ENCODE data around the gene RBM20.
"Not testable (repeated sequence)": the region's sequence is repeated elsewhere in the genome, so short reads cannot be mapped to it uniquely, and the experiment has no call there.

Gene RBM20

DNA sequence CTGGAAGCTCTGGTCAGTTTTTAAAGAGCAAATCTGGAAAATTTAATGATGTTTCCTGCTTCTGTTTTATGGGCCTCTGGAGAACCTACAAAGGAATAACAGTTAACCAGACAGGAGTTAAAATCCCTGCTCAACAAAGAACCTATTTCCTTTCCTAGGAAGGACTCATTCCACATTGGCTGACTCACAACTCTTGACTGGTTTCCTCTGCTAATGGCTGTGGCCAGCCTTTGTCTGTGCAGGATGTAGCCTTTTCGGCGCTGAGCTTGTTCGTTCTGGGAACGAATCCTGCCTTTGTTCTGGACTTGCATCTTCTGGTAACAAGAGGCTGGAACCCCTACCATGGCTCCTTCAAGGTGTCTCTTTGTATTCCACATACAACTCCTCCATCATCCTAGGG is 114.8 kb downstream of the RBM20 start:
- DNase-seq: no peak

DNA sequence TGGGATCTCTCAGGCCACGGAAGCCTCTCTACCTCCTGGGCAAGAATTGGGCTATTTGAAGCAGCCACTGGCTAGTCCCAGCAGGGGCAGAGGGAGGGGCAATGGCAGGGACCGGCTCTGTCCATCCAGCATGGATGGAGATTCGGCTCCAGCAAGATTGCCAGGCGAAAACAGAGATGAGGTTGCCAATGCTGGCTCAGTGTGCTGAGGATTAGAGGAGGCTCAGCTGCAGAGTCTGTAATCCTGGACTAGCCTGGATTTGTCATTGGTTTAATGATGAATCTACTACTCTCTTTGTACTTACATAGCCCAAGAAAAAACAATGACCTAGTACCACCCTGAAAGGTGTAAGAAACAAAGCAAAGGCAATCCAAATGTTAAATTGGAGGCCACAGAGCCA is 115.4 kb downstream of the RBM20 start:
- no peak for DNase-seq

DNA sequence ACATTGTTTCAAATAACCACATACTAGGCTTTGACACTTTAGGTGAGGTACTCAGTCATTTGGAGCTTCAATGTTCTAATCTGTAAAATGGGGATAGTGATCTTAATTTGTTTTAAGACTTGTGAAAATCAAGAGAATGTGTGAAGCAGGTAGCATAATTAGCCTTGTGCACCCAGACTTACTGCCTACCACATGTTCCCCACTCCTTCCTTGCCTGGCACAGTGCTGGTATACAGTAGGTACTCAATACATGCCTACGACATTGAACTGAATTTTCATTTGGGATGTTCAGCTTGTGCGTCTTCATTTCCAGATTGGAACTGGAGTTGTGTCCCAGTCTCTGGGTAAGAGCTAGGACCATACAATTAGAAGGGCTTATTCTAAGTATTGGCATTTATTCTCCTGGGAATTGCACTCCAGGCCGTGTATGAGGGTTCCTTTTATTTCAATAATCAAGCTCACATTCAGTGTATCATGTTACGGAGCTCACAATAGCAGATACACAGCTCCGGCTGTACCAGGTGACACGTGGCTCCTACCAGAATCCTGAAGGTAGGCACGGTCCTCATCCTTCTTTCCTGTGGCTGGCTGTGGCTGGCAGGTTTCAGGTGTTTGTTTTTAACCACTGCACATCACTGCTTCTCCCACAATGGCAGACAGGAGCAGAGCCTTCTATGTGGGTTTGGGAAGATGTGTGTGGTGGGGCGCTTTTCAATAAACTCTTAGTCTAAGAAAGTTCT is 118.1 kb downstream of the RBM20 start:
- DNase-seq: no peak

DNA sequence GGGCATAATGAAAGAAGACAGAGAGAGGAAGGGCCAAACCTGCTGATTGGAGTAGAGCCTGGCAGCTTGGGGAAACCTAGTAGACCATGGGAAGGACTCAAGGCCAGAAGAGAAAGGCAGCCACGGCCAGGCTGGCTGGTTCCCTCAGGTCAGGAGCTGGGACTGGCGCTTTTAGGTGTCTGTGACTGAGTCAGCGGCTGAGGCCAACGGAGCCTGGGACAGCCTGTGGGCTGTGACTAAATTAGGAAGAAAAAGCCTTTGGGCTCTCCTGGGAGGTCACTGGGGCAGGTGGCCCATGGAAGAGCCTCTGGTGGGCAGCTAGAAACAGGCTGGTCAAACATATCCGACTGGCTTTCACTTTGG is 118.7 kb downstream of the RBM20 start:
- no peak for DNase-seq

DNA sequence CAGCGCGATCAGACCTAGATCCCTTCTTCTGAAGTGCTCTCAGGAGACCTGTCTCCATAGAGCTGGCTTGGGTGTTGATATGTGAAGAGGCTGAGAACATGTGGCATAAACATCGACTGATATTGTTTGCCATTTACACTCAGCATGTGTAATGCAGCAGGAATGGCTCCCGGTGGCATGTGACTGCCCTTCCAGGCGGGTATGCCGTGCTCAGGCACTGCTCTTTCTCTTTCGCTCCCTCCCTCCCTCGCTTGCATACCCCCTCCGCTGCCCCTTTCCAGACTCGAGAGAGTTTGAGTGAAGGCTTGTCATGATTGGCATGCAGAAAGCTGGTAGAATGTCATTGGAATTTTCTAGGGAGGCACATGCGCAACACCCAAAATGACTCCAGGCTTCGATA is 120.2 kb downstream of the RBM20 start:
- DNase-seq: no peak

DNA sequence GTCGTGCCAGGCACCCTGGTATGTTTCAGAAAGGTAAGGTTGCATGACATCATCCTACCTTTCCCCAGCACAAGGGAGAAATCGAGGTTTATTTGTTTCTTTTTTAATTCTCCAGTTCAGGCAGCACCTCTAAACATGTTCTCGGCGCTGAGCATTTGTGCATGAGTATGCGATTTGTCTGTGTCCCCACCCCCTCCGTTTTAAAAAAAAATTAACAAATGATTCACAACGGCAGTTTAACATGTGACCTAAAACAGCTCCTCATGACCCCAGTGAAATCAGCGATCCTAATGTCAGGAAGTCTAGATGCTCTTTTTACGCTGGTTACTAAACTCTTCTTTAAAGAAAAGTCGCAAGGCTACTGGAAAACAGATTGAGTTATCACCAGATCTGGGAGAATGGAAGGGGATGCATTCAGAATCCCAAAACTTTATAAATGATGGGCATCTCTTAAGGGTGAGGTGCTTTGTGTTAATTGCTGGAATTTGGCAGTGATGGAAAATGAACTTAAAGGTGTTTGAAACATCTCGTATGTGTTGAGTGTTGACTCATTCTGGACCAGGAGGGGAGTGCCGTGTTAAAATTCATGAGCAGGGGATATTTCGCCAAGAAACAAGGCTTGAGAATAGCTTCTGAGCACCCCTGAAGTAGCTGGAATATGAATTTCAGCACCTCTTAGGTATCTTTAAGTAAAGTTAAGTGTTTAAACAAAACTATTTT is 120.8 kb downstream of the RBM20 start:
- DNase-seq: no peak

DNA sequence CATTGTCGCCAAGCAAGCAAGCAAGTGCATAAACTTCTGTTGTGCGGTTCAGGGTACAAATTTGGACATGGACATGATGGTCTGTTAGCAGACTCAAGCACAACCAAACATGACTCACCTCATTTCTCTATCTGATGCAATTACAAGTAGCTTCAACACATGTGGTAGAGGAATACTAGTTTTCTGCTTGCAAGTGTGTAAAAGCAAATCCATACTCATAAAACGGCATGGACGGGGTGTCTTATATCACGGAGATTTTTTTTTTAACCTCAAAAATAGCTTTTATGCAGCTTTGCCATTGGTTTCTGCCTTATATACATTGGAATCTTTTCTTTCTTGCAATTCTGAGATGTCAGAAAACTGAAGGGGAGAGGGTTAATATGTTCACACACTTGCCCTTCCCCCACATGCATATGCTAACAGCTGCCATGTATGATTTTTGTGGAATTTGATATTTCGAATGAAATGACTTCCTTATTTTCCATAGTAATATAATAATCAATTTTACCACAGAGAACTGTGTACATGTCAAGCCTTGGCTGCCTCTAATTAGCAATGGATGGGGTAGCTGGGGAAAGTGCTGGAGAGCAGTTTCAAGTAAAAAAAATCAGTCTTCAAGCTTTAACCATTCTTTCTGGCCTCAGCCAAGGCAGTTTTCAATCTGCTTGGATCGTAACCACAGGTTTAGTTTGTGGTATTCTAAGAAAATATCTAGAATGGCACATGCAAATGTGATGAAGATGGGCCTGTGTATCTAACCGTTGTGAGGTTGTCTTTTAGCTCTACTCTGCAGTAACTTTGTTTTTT is 121.6 kb downstream of the RBM20 start:
- DNase-seq: no peak

DNA sequence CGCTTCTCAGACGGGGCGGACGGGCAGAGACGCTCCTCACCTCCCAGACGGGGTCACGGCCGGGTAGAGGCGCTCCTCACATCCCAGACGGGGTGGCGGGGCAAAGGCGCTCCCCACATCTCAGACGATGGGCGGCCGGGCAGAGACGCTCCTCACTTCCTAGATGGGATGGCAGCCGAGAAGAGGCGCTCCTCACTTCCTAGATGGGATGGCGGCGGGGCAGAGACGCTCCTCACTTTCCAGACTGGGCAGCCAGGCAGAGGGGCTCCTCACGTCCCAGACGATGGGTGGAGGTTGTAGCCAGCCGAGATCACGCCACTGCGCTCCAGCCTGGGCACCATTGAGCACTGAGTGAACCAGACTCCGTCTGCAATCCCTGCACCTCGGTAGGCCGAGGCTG is 123.5 kb downstream of the RBM20 start:
- DNase-seq: not testable (repeated sequence)

DNA sequence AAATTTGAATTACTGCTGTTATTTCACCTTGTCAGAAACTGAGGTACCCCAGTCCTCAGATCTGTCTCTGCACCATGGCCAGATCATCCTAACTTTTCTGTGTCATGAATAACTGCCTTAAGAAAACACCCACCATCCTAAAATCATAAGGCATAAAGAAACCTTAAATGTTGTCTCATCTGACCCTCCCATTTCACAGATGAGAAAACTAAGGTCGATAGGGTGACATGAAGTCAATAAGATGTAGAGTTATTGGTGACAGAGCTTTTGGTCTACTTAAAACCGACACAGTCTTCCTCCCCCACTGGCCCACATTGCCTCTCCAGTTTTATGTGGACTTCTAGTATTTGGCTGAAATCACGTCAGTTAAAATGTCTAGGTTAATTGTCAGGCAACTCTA is 126.1 kb downstream of the RBM20 start:
- DNase-seq: no peak

DNA sequence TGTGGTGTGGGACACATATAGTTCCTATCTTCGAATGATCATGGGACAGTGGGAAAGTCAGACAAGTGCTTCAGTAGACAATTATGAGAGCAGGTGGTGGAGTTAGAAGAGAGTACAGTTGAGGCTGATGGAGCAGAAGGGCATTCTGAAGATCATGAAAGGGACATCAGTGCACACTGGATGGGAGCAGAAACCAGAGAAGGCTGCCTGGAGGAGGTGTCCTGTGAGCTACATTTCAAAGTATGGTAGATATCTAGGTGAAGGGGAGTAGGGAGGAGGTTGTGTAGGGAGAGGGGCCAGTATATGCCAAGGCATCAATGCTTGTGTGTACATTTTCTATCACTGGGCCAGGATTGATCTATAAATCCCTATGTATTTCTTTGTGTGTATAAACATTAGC is 127.3 kb downstream of the RBM20 start:
- no peak for DNase-seq

DNA sequence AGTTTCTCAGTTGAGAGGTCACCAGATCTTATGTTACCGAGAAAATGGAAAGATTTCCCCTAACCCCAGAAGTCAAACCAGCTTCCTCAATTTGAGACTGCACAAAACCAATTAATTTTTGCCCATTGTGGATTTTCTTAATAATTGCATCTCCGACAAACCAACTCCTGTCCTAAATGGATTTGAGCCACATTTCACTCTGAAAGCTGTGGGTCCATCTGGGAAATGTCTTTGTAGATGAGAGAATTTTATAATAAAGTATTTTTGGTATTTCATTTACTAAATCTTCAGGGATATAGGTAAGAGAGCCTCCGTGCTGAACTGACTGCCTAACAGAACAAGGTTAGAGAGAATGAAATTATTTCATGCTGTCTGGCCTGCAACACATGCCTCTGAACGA is 127.9 kb downstream of the RBM20 start:
- no peak for DNase-seq

DNA sequence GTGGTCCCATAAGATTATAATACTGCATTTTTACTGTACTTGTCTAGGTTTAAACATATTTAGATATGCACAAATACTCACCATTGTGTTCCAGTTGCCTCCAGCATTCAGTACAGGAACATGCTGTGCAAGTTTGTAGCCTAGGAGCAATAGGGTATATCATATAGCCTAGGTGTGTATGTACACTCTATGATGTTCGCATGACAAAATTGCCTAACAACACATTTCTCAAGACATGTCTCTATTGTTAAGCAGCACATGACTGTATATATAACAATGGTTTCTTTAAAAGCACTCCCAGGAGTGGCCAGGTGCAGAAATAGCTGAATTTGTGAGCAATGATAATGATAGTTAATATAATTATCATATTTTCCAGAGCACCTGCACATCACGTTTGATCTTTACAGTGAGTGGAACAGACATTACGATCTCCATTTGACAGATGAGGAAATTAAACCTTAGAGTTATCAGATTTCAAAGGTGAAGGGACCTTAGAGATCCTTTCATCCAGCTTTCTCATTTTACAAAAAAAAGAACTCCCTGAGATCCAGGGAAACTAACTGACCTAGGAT is 128.4 kb downstream of the RBM20 start:
- DNase-seq: no peak

DNA sequence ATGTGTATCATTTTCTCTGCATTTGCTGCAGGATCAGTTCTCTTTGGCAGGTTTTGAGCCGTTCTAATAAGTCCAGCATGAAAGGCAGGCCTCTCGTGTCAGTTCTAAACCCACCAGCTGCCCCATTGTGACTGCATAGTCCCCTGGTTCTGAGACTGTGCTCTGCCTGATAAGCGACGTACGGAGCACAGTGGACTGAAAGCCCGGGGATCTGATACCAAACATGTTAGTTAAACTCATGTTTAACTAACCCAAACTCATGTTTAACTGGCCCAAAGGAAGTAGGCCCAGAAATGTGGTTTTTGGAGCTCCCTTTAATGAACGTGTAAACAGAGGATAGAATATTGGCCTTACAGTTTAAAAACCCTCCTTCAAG is 129.5 kb downstream of the RBM20 start:
- no peak for DNase-seq

DNA sequence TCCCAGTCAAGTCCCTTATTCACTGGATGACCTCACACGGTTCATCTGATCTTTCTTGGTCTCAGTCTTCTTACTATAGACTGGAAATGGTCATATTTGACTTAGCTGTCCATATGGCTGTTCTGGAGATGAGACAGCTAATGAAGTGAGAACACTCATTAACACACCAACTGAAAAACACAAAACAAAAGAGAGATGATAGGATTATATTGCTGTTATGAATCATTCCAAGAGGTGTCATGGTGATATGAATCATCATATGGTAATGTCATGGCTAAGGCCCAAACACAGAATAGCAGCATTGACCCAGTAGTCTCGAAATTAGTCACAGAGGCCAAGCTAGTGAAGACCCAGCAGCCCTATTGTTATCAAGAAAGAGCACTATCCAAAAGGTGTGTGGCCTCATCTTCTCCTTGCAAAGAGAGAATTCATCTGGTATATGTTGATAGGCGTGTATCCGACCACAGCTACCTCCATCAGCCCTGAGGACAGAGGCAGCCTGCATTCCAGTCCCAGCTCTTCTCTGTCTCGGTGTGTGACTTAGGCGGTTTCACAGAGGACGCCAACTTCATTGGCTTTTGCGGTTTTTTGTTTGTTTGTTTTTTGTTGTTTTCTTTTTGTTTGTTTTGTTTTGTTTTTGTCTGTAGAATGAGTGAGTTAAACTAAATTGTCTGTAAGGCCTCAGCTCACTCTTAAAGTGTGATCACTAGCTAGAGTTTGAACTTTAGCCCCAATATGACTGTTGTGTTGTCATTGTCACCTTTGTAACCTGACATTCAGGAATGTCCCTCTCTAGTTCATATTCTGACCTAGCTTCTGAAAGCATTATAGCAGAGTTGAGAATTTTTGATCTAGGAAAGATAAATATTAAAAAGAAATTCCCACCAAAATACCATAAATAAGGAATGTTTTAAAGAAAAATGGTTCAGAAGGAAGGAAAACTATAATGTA is 130.2 kb downstream of the RBM20 start:
- no peak for DNase-seq

DNA sequence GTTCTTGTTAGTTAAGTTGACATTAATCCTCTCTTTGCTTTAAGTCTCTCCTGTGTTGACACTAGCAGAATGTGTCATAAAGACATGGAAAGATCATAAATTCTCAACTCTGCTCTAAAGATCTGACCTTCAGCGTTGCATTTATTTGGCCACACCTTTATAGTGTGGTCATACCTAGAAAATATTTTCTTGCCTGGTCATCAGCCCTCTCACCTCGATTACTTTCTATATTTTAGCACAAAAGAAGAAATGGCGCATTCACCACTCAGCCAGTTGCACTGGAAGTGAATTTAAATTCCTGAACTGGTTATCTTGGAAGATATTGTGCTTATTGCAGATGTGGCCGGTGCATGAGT is 130.9 kb downstream of the RBM20 start:
- DNase-seq: no peak

DNA sequence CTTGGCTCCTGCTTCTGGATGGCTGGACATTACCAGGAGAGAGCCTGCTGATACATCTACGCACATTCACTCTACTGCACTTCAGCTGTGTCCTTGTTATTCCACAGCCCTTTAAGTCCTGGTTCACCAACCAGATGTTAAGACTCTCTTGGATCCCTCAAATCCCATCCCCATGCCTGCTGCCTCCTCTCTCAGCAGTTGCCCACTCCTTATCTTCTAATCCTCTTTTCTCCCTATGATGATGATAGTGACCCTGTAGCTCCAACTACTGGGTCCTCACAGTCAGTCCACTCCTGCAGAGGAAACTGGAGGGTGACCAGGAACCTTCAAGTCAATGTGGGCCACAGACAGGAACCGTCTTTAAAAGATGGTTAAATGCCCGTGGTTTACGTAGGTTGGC is 131.3 kb downstream of the RBM20 start:
- no peak for DNase-seq

DNA sequence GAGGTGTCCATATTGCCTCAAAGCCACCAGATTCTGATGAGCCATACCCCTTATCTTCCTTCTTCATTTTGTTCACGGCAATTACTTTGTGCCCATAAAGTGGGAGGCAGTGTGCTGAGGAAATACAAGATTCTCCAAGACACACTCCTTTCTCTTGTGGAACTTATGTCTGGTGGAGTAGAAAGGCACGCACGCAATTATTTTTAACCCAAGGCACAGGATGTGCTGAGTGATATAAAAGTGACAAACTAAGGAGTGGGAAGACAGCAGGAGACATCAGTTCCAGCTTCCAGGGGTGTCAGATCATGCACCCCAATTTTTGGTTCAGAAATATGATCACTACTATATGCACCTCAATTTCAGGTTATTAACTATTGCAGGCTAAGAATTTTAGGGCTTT is 132.9 kb downstream of the RBM20 start:
- peak in 16 of 56 donors; percentile 8 to 63 (median 25) for DNase-seq

DNA sequence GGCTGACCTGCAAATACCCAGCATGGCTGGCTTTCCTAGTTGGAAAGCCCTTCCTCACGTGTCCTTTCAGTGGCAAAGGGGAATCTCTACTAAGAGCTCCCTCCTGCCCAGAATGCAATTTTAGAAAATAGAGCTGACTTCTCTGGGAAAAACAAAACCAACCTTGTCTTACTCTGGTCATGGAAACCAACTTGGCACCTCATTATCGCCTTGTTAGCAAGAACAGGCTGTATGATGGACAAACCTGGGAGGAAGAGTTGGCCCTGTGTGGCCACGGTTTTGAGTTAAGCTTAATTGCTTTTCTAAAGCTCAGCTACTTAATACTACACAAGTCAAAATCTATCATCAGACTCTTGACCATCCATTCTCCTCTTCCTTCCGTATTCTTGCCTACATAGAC is 133.5 kb downstream of the RBM20 start:
- DNase-seq: no peak

DNA sequence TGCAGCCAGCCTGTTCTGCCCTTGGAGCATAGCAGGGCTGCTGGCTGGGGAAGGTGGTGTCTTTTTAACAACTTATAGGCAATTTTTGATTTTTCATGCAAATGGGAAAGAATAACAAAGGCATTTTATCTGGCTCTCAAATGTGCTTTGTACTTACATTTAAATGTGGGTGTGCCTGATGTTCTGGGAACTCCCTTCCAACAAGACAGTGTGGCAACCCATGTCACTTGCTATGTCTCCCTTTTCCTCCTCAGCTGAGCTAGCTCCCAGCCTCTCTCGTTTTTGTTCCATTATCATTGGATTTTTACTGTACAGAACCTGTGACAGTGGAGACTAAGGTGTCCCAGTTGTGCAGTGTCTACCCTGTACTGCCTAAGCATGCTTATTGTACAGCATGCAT is 134.1 kb downstream of the RBM20 start:
- peak in 7 of 56 donors; percentile 5 to 31 (median 17) for DNase-seq

DNA sequence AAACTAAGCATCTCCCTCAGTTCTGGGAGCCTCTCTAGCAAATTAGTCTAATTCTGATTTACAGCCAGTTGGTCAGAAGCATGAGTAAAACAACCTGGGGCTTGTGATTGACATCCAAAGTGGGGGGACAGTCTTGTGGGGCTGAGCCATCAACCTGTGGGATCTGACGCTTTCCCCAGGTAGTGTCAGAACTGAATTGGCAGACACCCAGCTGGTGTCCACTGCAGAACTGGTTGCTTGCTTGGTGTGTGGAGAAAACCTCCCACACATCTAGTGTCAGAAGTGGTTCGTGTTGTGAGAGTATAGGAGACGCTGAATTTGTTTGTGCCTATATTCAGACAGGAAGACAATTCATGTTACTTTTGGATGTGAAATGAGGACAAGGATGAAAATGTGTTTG is 135.4 kb downstream of the RBM20 start:
- no peak for DNase-seq

DNA sequence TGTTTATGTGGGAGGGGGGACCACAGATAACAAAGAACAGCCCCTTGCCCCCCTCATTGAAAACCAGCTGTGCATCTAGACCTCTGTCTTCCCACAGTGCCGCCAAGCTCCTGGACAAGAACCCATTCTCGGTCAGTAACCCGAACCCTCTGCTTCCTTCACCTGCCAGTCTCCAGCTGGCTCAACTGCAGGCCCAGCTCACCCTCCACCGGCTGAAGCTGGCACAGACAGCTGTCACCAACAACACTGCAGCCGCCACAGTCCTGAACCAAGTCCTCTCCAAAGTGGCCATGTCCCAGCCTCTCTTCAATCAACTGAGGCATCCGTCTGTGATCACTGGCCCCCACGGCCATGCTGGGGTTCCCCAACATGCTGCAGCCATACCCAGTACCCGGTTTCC is 136.6 kb downstream of the RBM20 start:
- no peak for DNase-seq
